ENCODE measurements around the gene SEZ6.

Gene SEZ6

GRCh38 chr17:28970879-28971278, 35.0 kb downstream of the SEZ6 start:
- no peak for DNase-seq

- no peak for DNase-seq
Observed at GRCh38 chr17:28969706-28970393, 36.0 kb downstream of the SEZ6 start.

- no peak for DNase-seq
Observed at GRCh38 chr17:28968914-28969295, 36.9 kb downstream of the SEZ6 start.

GRCh38 chr17:28968231-28968913, 37.5 kb downstream of the SEZ6 start:
- no peak for DNase-seq

GRCh38 chr17:28967221-28968135, 38.4 kb downstream of the SEZ6 start:
- peak; percentile 27 for DNase-seq

- DNase-seq: no peak
Observed at GRCh38 chr17:28963841-28964240, 42.0 kb downstream of the SEZ6 start.

- DNase-seq: no peak
Observed at GRCh38 chr17:28963055-28963611, 42.7 kb downstream of the SEZ6 start.

GRCh38 chr17:28961391-28961790, 44.4 kb downstream of the SEZ6 start:
- no peak for DNase-seq

GRCh38 chr17:28960256-28961061, 45.4 kb downstream of the SEZ6 start:
- DNase-seq: no peak

- no peak for DNase-seq
Observed at GRCh38 chr17:28959471-28959871, 46.4 kb downstream of the SEZ6 start.

GRCh38 chr17:28958820-28959455, 46.9 kb downstream of the SEZ6 start:
- DNase-seq: no peak

- no peak for DNase-seq
Observed at GRCh38 chr17:28957992-28958355, 47.9 kb downstream of the SEZ6 start.

- DNase-seq: no peak
Observed at GRCh38 chr17:28957277-28957991, 48.4 kb downstream of the SEZ6 start.

GRCh38 chr17:28956861-28957260, 49.0 kb downstream of the SEZ6 start:
- DNase-seq: no peak

- DNase-seq: no peak
Observed at GRCh38 chr17:28956112-28956511, 49.7 kb downstream of the SEZ6 start.

- no peak for DNase-seq
Observed at GRCh38 chr17:28955408-28955807, 50.4 kb downstream of the SEZ6 start.

- no peak for DNase-seq
Observed at GRCh38 chr17:28954886-28955285, 50.9 kb downstream of the SEZ6 start.

- no peak for DNase-seq
Observed at GRCh38 chr17:28953444-28954118, 52.3 kb downstream of the SEZ6 start.

GRCh38 chr17:28951991-28952975, 53.5 kb downstream of the SEZ6 start:
- peak; percentile 98 for DNase-seq
